GM12874 (cell line): Measurements from ENCODE around the gene ATP4A.

Experiments
- TF ChIP-seq, protein P1 (sequence below): IDR thresholded peaks from 2 replicates; pipeline ENCODE4 v1.5.1; 2011; ENCODE audit warnings: low read depth, mild to moderate bottlenecking, control low read depth, low read length, moderate library complexity; ENCODE audit not compliant: insufficient read depth

ATP4A gene

DNA sequence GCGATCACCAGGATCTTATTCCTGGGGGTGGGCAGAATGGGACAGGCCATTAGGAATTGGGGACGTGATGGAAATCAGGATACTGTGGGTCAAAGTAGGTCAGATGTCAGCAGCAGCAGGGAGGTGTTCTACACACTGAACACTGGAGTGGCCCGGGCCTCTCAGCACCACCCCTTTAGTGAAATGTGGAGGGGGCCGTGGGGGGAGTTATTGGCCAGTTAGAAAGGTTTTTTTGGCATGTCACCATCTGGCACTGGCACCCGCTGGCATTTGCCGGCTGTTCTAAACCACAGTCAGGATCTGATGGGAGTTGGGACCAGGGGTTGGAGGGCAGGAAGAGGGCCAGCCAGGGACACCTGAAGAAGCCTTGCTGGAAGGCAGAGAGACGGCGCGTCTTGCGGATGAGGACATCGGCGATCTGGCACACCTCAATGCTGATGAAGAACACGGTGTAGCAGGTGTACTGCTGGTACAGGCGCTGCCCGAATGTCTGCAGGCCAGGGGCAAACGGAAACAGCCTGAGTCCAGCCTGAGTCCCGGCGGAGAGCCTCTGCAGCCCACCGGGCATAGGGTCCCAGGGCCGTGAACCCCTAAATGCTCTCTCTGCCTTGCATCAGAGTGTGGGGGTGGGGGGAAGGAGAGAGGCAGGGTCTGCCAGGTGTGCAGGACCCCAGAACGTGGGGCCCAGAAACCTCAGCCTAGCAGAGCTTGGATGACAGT, 12.2 kb downstream of the ATP4A start:
- TF ChIP-seq, protein P1, sequence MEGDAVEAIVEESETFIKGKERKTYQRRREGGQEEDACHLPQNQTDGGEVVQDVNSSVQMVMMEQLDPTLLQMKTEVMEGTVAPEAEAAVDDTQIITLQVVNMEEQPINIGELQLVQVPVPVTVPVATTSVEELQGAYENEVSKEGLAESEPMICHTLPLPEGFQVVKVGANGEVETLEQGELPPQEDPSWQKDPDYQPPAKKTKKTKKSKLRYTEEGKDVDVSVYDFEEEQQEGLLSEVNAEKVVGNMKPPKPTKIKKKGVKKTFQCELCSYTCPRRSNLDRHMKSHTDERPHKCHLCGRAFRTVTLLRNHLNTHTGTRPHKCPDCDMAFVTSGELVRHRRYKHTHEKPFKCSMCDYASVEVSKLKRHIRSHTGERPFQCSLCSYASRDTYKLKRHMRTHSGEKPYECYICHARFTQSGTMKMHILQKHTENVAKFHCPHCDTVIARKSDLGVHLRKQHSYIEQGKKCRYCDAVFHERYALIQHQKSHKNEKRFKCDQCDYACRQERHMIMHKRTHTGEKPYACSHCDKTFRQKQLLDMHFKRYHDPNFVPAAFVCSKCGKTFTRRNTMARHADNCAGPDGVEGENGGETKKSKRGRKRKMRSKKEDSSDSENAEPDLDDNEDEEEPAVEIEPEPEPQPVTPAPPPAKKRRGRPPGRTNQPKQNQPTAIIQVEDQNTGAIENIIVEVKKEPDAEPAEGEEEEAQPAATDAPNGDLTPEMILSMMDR, result no peak

DNA sequence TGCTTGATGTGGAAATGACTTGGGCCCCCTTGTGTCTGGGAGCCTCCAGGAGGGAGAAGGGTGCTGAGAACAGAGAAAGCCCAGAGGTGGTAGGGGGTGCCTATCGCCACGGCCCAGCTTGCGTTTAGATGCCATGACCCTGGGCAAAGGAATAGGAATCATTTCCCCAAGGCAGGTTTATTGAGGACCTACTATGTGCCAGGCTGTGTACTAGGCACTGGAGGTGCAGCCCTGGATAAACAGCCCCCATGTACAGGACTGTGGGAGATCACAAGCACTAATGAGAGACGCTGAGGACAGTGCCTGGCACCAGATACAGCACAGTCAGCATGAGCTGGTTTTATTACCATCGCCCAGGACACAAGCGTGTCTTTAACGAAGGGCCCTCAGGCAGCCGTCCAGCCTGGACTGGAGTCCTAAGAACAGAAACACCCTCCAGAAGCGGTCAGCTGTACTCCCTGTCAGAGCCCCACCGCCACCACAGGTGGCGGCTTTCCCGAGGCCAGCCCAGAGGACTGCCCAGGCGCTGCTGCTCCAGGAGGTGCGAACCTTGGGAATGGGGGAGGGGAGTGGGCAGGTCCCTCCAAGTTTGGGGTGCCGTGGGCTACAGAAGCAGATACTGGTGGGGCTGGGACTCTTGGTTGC, 13.5 kb downstream of the ATP4A start:
- TF ChIP-seq, protein P1, result no peak

DNA sequence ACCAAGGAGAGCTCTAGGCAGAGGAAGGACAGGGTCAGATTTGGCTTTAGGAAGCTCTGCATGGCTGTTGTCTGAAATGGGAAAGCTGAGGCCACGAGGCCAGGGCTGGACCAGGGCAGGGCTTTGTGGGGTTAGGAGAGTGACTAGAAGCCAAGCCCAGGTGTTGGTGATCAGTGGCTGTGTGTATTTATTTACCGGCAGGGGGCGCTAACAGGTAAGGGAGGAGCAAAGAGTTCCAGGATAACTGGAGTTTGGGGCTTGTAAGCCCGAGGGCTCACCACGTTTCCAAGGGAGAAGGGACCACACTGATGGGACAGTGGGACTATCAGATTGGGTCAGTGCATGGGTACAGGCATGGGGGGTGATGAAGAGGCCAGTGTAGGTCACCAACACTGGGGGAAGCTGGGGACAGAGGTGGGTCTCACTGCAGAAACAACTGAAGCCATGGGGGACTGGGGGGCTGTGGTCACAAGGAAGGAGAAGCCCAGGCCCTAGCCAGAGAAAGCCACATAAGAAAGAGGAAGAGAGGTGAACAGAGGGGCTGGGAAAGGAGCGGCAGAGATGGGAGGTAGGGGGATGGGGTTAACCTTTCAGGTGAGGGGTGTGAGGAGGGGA, 14.2 kb downstream of the ATP4A start:
- TF ChIP-seq, protein P1, result peak; percentile 75

DNA sequence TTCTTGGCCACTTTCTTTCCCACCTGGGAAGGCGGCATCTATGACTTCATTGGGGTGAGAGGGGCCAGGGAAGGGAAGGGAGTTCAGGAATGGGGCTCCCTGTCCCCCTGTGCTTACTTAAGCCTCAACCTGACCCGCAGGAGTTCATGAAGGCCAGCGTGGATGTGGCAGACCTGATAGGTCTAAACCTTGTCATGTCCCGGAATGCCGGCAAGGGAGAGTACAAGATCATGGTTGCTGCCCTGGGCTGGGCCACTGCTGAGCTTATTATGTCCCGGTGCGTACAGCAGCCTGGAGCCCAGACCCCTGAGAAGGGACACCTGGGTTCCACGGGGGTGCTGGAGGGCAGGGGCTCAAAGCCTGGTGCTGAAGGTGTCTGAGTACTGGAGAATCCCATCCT, 16.9 kb downstream of the ATP4A start:
- TF ChIP-seq, protein P1, result no peak

DNA sequence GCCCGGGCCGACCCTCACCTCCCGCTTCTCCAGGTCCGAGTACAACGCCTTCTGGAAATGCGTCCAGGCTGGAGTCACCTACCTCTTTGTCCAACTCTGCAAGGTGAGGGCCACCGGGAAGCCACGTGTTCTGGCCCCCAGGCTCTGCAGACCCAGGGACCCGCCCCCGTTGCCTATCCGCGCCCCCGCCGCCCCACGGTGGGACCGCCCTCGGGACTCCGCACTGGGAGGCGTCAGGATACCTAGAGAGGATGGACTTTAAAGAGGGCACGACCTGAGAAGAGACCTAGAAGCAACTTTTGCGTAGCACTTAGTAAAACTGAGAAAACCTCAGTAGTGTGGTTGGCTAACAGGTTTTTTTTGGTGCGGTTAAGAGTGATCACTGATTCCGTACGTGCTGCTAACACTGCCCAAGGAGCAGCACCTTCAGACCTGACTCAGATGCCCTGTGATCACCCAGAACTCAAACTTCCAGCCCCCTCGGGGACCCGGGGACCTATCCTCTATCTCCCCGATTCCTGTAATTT, 17.5 kb downstream of the ATP4A start:
- TF ChIP-seq, protein P1, result no peak

DNA sequence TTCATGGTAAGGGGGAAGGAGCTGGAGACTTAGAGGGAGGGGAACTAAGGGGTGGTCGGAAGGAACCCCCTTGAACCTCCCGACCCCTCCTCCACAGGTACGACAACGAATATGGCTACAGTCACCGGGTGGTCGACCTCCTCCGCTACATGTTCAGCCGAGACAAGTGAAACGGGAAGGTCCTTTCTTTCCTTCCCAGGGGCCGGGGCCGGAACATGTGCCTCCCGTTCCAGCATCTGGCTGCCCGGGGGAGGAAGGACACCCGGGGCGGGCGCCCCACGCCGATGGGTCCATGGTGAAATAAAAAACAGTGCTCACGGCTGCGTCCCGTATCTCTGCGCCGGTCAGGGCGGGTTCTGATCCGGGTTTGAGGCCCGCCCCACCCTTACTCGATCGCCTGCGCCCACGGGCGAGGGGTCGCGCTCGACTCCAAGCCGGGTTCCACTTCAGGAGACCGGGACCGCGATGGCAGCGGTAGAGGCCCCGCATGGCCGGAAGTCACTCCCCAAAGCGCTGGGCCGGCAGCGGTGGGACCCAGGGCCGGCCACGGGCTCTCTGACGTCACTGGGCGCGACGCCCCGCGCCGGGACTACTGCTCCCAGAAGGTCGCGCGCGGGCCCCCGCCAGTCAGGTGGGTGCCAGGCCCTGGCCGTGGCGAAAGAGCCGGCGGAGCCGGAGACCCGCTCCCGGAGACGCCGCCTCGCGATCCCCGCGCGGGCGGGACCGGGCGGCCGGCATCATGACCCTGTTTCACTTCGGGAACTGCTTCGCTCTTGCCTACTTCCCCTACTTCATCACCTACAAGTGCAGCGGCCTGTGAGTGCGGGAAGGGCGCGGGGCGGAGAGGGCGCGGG, 18.2 kb downstream of the ATP4A start, which contains the start of gene TMEM147:
Gene TMEM147, plus strand, starts transcription at position 626 of the 854 bp plus-strand sequence. Its CDS starts 114 bp downstream, at position 740.
- TF ChIP-seq, protein P1, result no peak
